NCI-H446 treated with DMSO at 0.1 percent for 48 hours (cell line): ENCODE data around the gene PRAMEF11.
"Not testable (repeated sequence)": the region's sequence is repeated elsewhere in the genome, so short reads cannot be mapped to it uniquely, and the experiment has no call there.

Experiments
- DNase-seq: peaks from one replicate; lab custom pipeline; 2025; lab: John Stamatoyannopoulos, UW

Gene PRAMEF11

GRCh38 chr1:12831310-12831709 is at the start of gene PRAMEF11:
Gene PRAMEF11, minus strand, starts transcription at chr1:12831410. Its CDS starts 2,621 bp downstream, at chr1:12828789.
- not testable (repeated sequence) for DNase-seq

DNA sequence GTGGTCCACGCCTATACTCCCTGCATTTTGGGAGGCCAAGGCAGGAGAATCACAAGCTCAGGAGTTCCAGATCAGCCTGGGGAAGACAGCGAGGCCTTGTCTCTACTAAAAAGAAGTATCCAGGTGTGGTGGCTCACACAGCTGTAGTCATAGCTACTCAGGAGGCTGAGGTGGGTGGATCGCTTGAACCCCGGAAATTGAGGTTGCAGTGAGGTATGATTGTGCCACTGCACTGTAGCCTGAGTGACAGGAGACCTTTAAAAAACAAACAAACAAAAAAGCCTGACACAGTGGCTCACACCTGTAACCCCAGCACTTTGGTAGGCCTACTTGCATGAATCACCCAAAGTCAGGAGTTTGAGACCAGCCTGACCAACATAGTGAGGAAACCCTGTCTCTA is 47.2 kb upstream of the PRAMEF11 start:
- DNase-seq: not testable (repeated sequence)

GRCh38 chr1:12863131-12863880 is 32.1 kb upstream of the PRAMEF11 start:
- not testable (repeated sequence) for DNase-seq

- DNase-seq: not testable (repeated sequence)
Observed at GRCh38 chr1:12856786-12857185, 25.6 kb upstream of the PRAMEF11 start, which contains the start of gene PRAMEF2. Gene PRAMEF2, plus strand, starts transcription at chr1:12857086. Its CDS starts 1,924 bp downstream, at chr1:12859010.

GRCh38 chr1:12851779-12852178 is 20.6 kb upstream of the PRAMEF11 start:
- DNase-seq: no peak

DNA sequence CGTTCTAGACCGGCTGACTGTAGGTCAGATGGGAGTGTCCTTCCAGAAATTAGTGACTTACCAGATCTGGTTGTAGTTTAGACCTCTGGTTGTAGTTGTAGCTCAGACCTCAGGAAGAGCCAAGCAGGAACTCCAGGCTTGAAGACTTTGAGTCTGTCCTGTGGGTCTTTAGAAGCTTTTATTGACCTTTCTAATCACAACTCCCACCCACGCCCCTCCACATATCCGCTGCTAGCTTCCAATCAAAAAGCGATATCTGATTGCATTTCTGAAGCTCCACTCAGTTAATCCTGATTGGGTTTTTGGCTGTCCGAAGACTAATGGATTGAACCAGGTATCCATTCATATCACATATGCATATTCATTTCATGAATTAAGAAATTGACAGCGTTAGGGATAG is 17.4 kb upstream of the PRAMEF11 start, which contains the start of gene HNRNPCL1:
Gene HNRNPCL1 (minus strand): TSS at position 101 of the 400 bp plus-strand sequence. CDS start 431 bp downstream, outside the sequence.
- not testable (repeated sequence) for DNase-seq

GRCh38 chr1:12833251-12833650 is 2.0 kb upstream of the PRAMEF11 start:
- not testable (repeated sequence) for DNase-seq

- not testable (repeated sequence) for DNase-seq
Observed at GRCh38 chr1:12819061-12819460, 12.1 kb downstream of the PRAMEF11 start.

DNA sequence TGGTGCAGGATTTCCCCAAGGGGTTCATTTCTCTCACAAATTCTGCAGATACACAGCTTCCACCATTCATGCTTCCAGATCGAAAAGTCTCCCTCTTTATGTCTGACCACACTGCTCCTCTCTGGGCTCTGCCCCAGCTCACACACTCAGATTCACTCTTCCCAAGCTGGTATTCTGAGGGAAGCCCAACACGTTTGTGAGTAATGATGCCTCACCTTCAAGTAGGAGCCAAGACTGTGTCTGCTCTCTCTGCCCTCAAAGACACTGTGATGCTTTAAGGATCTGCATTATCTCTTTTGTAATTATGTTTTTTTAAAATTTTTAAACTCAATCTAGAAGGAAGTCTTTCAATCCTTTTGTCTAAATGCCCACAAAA is 19.8 kb downstream of the PRAMEF11 start:
- DNase-seq: no peak

- no peak for DNase-seq
Observed at GRCh38 chr1:12810691-12811408, 20.4 kb downstream of the PRAMEF11 start.

DNA sequence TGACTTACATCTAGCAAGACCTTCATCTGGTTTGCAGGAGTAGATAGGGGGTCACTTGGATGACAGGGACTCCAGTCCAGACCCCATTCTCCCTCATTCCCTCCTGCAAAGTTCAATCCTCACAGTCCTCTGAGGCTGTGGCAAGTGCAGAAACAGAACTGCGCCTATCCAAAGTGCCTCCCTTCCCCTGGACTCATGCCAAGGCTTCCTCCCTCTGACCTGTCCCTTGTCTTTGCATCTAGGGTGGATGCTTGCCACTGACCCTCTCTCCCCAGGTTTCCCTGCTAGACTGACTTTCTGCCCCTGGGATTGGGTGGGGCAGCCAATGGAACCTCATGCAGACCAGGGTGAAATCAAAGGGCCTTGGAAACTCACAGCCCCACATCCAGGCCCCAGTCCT is 21.3 kb downstream of the PRAMEF11 start:
- DNase-seq: no peak

GRCh38 chr1:12799730-12800129 is 31.5 kb downstream of the PRAMEF11 start:
- DNase-seq: no peak

- DNase-seq: no peak
Observed at GRCh38 chr1:12798911-12799310, 32.3 kb downstream of the PRAMEF11 start.

GRCh38 chr1:12791097-12791496 is 40.1 kb downstream of the PRAMEF11 start, which contains the start of gene PRAMEF1:
Gene PRAMEF1, plus strand, starts transcription at chr1:12791397. Its CDS starts 1,831 bp downstream, at chr1:12793228.
- not testable (repeated sequence) for DNase-seq

DNA sequence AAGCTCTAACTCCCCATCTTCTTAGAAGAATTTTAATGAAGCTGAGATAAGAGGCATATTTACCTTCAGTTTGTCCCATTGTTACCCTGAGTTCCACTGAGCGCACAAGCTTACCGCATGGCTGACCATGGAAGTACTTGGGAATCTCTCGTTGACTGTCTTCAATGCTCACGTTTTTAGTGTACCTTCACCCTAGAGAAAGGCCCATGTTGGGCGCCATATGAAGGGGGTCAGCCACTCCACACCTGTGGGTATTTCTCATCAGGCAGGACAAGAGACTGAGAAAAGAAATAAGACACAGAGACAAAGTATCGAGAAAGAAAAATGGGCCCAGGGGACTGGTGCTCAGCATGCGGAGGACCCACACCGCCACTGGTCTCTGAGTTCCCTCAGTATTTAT is 46.5 kb downstream of the PRAMEF11 start:
- DNase-seq: not testable (repeated sequence)

GRCh38 chr1:12783783-12784182 is 47.4 kb downstream of the PRAMEF11 start:
- DNase-seq: not testable (repeated sequence)

DNA sequence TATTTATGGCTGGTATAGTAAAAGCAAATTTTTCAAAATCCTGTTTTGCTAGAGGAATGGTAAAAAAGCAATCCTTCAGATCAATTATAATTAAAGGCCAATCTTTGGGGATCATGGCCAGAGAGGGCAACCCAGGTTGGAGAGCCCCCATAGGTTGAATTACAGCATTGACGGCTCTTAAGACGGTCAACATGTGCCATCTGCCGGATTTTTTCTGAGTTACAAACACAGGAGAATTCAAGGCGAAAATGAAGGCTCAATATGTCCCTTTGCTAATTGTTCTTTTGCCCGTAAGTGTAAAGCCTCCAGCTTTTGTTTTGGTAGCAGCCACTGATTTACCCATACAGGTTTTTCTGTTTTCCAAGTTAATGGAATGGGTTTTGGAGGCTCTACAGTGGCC is 49.7 kb downstream of the PRAMEF11 start:
- not testable (repeated sequence) for DNase-seq

- no peak for DNase-seq
Observed at GRCh38 chr1:12778907-12779306, 52.3 kb downstream of the PRAMEF11 start.

DNA sequence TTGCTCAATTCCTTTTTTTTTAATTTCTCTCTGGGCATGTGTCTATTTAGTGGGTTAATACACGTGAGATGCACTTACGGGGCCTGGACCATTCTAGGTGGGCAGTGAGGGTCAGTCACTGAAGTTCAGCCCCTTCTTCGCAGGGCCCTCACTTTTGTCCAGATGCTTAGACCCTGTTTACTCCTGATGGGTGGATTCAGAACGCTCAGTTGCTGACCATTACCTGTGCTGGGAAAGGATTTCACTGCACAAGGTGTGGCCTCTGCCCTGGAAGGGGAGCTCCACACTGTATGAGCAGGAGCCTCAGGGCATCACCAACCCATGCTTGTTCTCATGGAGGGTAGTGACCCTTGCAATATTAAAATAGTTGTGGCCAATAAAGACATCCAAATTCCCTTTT is 53.1 kb downstream of the PRAMEF11 start:
- no peak for DNase-seq

DNA sequence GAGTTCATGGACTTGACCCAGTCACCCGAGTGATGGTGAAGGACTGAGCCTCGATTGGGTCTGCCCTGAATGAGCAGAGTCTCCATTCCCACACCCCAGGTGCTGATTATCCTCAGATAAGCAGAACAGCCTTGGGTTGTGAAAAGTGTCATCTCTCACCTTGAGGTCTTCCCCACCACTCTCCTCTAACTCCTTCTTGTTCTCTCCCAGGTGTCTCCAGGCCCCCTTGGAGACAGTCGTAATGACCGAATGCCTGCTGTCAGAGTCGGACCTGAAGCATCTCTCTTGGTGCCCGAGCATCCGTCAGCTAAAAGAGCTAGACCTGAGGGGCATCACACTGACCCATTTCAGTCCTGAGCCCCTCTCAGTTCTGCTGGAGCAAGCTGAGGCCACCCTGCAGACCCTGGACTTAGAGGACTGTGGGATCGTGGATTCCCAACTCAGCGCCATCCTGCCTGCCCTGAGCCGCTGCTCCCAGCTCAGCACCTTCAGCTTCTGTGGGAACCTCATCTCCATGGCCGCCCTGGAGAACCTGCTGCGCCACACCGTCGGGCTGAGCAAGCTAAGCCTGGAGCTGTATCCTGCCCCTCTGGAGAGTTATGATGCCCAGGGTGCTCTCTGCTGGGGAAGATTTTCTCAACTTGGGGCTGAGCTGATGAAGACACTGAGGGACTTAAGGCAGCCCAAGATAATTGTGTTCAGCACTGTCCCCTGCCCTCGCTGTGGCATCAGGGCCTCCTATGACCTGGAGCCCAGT is 54.2 kb downstream of the PRAMEF11 start:
- no peak for DNase-seq

- no peak for DNase-seq
Observed at GRCh38 chr1:12775443-12775842, 55.8 kb downstream of the PRAMEF11 start.

GRCh38 chr1:12774801-12775345 is 56.3 kb downstream of the PRAMEF11 start:
- no peak for DNase-seq
